Cardiac muscle cell (in vitro differentiated cells and primary cell): ENCODE data around the gene DOCK1. TPM values are rescaled to one million over a fixed set of nuclear protein-coding genes. Genes with fewer than 3 reads are reported as not detected.

Experiments used
- DNase-seq, 2 donors: peaks; one replicate each; pipeline versions ENCODE4 v3.0.0 to v3.0.0-alpha.2; 2010 to 2017; ENCODE audit warnings: low read depth in 1 of 2, low spot score in 1 of 2
- H3K27ac ChIP-seq: fragments of 200-600 bp; sonication (generic); 2 replicates; pipeline ENCODE4 v1.5.1; 2016
- H3K27me3 ChIP-seq: fragments of 200-600 bp; sonication (generic); 2 replicates; pipeline ENCODE4 v1.6.0; 2016; ENCODE audit warnings: control low read depth
- H3K36me3 ChIP-seq: fragments of 200-600 bp; sonication (generic); 2 replicates; pipeline ENCODE4 v1.5.1; 2016; ENCODE audit warnings: control low read depth
- H3K4me1 ChIP-seq: fragments of 200-600 bp; sonication (generic); 2 replicates; pipeline ENCODE4 v1.8.1; 2017; ENCODE audit warnings: low read depth, mild to moderate bottlenecking, mixed run types
- H3K4me3 ChIP-seq: fragments of 200-600 bp; sonication (generic); 2 replicates; pipeline ENCODE4 v1.5.1; 2016; ENCODE audit warnings: mild to moderate bottlenecking
- H3K9me3 ChIP-seq: fragments of 200-600 bp; sonication (generic); 2 replicates; pipeline ENCODE4 v1.5.1; 2017; ENCODE audit warnings: low read depth, mild to moderate bottlenecking, control low read depth
- polyA plus RNA-seq: library from polyadenylated mRNA; unstranded; fragments of >200 nt; fragmentation: Nextera tagmentation; extraction: Ambion mirVana; gene quantifications from 2 replicates; pipeline ENCODE4 v1.2.1, GENCODE V29; 2016
- total RNA-seq: library from RNA; depleted of rRNA; stranded (reverse); fragments of >200 nt; gene quantifications from 2 replicates; pipeline ENCODE4 v1.2.3, GENCODE V29; 2016
- TF ChIP-seq, protein P1 (sequence below): IDR thresholded peaks from 2 replicates; pipeline ENCODE4 v1.5.1; 2012; ENCODE audit warnings: low read depth, mild to moderate bottlenecking, low read length

DOCK1 gene
- total and polyA plus RNA-seq, 2 experiments from 2014 or later: 15.0 to 30.6 TPM

DNA sequence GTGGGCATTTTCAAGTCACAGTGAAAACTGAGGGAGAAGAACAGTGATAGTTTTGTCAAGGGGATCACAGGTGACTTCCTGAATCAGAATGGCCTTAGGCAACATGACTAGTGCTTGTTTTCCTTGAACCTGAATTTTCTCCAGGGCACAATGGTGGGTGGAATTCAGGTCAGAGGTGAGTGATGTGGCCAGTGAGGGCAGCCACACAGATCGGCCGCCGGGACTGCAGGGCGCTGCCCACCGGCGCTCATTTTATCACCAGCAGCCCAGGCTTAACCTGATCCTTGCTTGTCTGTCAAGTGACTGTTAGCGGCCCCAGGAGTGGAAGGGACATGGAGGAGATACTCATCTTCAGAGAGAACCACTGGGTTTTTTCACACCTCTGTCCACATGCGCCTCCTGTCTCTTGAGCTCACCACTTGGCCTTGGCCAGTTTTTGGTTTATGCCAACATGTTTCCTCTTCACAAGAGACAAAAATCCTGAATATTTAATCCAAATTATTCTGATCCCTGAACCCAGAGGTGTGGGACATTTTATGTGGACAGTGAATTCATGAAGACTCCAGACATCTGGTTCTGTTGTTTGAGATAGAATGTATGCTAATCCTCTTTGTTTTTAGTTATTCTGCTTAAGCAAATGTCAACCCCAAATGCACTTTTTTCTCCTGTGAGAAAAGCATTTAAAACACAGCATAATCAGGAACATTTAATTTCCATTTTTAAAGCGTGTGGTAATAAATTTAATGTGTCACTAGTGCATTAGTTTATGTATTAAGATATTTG, 108.7 kb downstream of the DOCK1 start:
- TF ChIP-seq, protein P1, sequence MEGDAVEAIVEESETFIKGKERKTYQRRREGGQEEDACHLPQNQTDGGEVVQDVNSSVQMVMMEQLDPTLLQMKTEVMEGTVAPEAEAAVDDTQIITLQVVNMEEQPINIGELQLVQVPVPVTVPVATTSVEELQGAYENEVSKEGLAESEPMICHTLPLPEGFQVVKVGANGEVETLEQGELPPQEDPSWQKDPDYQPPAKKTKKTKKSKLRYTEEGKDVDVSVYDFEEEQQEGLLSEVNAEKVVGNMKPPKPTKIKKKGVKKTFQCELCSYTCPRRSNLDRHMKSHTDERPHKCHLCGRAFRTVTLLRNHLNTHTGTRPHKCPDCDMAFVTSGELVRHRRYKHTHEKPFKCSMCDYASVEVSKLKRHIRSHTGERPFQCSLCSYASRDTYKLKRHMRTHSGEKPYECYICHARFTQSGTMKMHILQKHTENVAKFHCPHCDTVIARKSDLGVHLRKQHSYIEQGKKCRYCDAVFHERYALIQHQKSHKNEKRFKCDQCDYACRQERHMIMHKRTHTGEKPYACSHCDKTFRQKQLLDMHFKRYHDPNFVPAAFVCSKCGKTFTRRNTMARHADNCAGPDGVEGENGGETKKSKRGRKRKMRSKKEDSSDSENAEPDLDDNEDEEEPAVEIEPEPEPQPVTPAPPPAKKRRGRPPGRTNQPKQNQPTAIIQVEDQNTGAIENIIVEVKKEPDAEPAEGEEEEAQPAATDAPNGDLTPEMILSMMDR: no peak
- no peak overlapping the region for H3K4me3 ChIP-seq
- no peak for DNase-seq
- H3K27ac ChIP-seq: peak overlapping the region; percentile 73
- no peaks in the 10 kb centered on the region for H3K27me3 ChIP-seq
- no peaks in the 10 kb centered on the region for H3K9me3 ChIP-seq
- H3K36me3 ChIP-seq: no peaks in the 10 kb centered on the region
- H3K4me1 ChIP-seq: peaks cover 23% of the 10 kb centered on the region

DNA sequence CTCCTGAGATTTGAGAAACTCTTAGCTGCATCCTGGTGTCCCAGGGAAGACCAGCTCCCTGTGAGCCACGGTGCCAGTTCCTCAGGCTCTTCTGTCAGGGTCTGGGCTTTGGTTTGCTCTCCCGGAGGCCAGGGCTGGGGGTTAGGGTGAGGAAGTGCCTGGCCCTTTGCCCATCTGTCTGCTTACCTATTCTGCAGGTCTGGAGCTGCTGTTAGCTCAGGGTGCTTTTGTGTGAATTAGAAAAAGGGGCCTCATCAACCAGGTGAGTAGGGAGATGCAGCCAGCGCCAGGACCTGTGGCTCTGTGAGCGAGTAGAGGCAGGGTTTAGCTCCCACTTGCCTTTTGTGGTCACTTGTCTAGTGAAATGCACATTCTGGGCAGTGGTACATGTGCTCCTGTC, 109.4 kb downstream of the DOCK1 start:
- Histone ChIP-seq H3K9me3 (no peaks in the 10 kb centered on the region), H3K4me3 (no peak overlapping the region), H3K27ac (no peak overlapping the region), H3K27me3 (no peaks in the 10 kb centered on the region), H3K36me3 (no peaks in the 10 kb centered on the region), H3K4me1 (peaks cover 23% of the 10 kb centered on the region)
- no peak for DNase-seq
- TF ChIP-seq, protein P1: no peak

DNA sequence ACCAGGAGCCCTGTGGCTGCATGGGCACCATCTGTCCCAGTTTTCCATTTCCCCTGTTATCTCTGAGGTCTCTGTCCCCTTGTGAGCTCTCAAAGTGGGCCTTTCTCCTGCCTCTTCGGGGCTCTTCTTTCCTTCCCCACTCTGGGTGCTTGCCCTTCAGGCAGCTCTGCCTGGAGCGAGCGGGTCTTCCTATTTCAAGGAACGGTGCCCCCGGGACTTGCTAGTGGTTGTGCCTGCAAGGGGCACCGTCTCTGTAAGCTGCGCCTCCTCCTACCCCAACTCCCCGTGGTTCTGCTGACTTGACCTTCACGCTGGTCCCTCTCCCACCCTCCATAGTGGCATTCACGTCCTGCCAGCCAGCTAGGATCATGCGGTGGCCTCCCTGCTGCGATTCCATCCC, 110.1 kb downstream of the DOCK1 start:
- TF ChIP-seq, protein P1: no peak
- Histone ChIP-seq H3K27me3 (no peaks in the 10 kb centered on the region), H3K27ac (no peak overlapping the region), H3K4me1 (peaks cover 23% of the 10 kb centered on the region), H3K4me3 (no peak overlapping the region), H3K9me3 (no peaks in the 10 kb centered on the region), H3K36me3 (no peaks in the 10 kb centered on the region)
- no peak for DNase-seq

DNA sequence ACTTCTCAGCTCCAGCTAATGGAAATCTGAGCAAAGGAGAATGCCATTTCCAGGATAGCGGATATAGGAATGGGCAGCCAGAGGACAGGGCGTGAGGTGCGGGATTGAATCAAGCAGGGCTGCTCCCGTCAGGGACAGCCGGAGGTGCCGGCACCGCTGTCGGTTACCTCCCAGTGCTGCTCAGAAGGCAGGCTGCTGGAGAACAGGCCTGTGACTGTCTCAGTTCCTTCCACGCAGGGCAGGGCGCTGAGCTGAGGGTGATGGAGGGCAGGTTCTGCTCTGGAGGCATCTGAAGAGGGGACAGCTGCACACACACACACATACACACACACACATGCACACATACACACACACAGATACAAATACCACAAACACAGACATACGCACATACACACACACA, 111.1 kb downstream of the DOCK1 start:
- H3K4me3 ChIP-seq: no peak overlapping the region
- H3K9me3 ChIP-seq: no peaks in the 10 kb centered on the region
- H3K27ac ChIP-seq: no peak overlapping the region
- no peaks in the 10 kb centered on the region for H3K36me3 ChIP-seq
- TF ChIP-seq, protein P1: no peak
- peaks cover 23% of the 10 kb centered on the region for H3K4me1 ChIP-seq
- H3K27me3 ChIP-seq: no peaks in the 10 kb centered on the region
- no peak for DNase-seq

DNA sequence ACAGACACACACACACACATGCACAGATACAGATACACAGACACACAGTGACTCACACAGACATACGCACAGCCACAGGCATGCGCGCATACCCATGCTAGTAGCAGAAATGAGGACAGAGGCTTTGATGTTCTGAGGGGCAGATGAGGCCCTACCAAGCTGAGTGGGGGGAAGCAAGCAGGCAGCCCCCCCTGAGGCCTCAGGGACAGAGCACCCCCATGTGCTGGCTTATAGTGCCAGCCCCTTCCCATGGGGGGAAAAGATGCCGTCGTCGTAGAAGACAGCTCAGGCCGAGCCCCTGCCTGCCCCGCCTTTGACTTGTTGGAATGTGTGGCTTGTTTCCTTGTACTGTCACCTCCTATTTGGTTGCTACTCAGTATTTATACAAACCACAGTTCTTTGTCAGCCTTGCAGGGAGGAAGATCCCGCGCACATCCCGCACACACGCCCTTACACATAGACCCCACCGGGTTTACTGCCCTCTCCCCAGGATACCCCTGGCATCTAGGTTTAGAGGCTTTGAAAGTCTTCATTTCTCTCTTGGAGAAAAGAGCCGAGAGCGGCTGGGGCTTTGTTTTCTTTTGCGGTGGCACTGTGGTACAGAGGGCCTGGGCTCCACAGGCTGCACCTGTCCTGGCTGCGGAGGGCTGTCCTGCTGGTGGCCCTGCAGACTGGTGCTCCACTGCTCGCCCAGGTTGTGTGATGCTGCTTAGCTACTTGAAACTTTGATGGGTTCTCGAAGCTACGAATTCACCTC, 112.5 kb downstream of the DOCK1 start:
- no peak for DNase-seq
- Histone ChIP-seq H3K27ac (no peak overlapping the region), H3K9me3 (no peaks in the 10 kb centered on the region), H3K4me3 (no peak overlapping the region), H3K27me3 (no peaks in the 10 kb centered on the region), H3K36me3 (no peaks in the 10 kb centered on the region), H3K4me1 (peaks cover 13% of the 10 kb centered on the region)
- TF ChIP-seq, protein P1: no peak
